Kidney (tissue), 14 donors: ENCODE data around the gene GRIN1. TPM values are rescaled to one million over a fixed set of nuclear protein-coding genes. Genes with fewer than 3 reads are reported as not detected.

Experiments used
- DNase-seq, 5 donors: peaks; one replicate each; pipeline ENCODE4 v3.0.0-alpha.2; 2013 to 2020
- FAIRE-seq: peaks from 2 replicates; lab custom pipeline; 2012; peaks lifted over from hg19 to GRCh38; lab: Jason Lieb, UNC
- H3K27ac ChIP-seq, 2 donors: one replicate each; pipeline ENCODE4 v1.7.0; 2013; ENCODE audit warnings: low read depth in 2 of 2, low read length in 2 of 2, inconsistent platforms in 1 of 2
- H3K27me3 ChIP-seq: one replicate; pipeline ENCODE4 v1.7.1; 2013; ENCODE audit warnings: low read length, inconsistent platforms; ENCODE audit not compliant: control insufficient read depth, insufficient read depth
- H3K36me3 ChIP-seq, 3 donors: one replicate each; pipeline versions ENCODE4 v1.7.0 to v1.7.1; 2013; ENCODE audit warnings: low read length in 3 of 3, control low read depth in 1 of 3, inconsistent platforms in 1 of 3; ENCODE audit not compliant: insufficient read depth in 3 of 3, control insufficient read depth in 2 of 3
- H3K4me1 ChIP-seq, 3 donors: one replicate each; pipeline versions ENCODE4 v1.7.0 to v1.7.1; 2013; ENCODE audit warnings: low read length in 3 of 3, inconsistent platforms in 1 of 3, low read depth in 1 of 3; ENCODE audit not compliant: control insufficient read depth in 2 of 3, insufficient read depth in 2 of 3
- H3K4me3 ChIP-seq, 3 donors: one replicate each; pipeline versions ENCODE4 v1.7.0 to v1.8.1; 2013; ENCODE audit warnings: low read length in 3 of 3, control low read depth in 1 of 3, inconsistent platforms in 1 of 3
- H3K9ac ChIP-seq, 3 donors: one replicate each; pipeline versions ENCODE4 v1.7.0 to v1.7.1; 2013; ENCODE audit warnings: low read length in 3 of 3, control low read depth in 1 of 3, inconsistent platforms in 1 of 3
- H3K9me3 ChIP-seq, 3 donors: one replicate each; pipeline versions ENCODE4 v1.7.0 to v1.7.1; 2013; ENCODE audit warnings: low read length in 3 of 3, control low read depth in 1 of 3, inconsistent platforms in 1 of 3; ENCODE audit not compliant: control insufficient read depth in 2 of 3, insufficient read depth in 1 of 3
- intact Hi-C: fragments of 100-400 bp; cut with DNase I; formaldehyde crosslinking; loops from one replicate; pipeline ENCODE4 v1.11.1; 2022
- polyA plus RNA-seq: library from polyadenylated mRNA; stranded (reverse); fragments of 350-450 nt; fragmentation: Illumina TruSeq; extraction: RNeasy Lipid Tissue Mini Kit (QIAGEN cat#74804); gene quantifications from one replicate; pipeline ENCODE4 v1.2.3, GENCODE V29; 2014; ENCODE audit warnings: low read depth, low replicate concordance; ENCODE audit not compliant: insufficient read depth
- total RNA-seq: library from RNA; stranded (reverse); fragmentation: NEBNext Ultra II Directional; extraction: Animal tissue kit (Norgen Biotek cat#: 25700); gene quantifications from one replicate; pipeline ENCODE4 v1.2.1, GENCODE V29; 2021
- TF ChIP-seq, protein P1 (sequence below): IDR thresholded peaks from 3 replicates; pipeline ENCODE4 v1.5.1; 2012; ENCODE audit warnings: mild to moderate bottlenecking, moderate library complexity, borderline replicate concordance; ENCODE audit not compliant: insufficient read depth; ENCODE audit errors: extremely low read depth
- donor health status: control.
- donor health status: control.
- donor health status: control.
- donor health status: control.
- donor health status: control.
- donor health status: DM: yes; HTN: yes; CAD: no.
- donor health status: Normal renal cell carcinoma (clear cell type).

Gene GRIN1
- total and polyA plus RNA-seq, 2 donors from 2014 or later, result 0.47 TPM; not detected in 1

GRCh38 chr9:137109250-137110146 lies 29.5 kb upstream of the GRIN1 start:
- FAIRE-seq (no peak), DNase-seq (no peak)
- H3K27me3 ChIP-seq, result peaks cover 6% of the 10 kb centered on the region
- no peak overlapping the region for H3K9ac ChIP-seq
- no peaks in the 10 kb centered on the region for H3K9me3 ChIP-seq
- no peaks in the 10 kb centered on the region for H3K4me1 ChIP-seq
- H3K27ac ChIP-seq, result no peak overlapping the region
- peaks cover 0 to 7% (median 6%) of the 10 kb centered on the region in 3 donors for H3K36me3 ChIP-seq
- no peak overlapping the region for H3K4me3 ChIP-seq
- TF ChIP-seq, protein P1, sequence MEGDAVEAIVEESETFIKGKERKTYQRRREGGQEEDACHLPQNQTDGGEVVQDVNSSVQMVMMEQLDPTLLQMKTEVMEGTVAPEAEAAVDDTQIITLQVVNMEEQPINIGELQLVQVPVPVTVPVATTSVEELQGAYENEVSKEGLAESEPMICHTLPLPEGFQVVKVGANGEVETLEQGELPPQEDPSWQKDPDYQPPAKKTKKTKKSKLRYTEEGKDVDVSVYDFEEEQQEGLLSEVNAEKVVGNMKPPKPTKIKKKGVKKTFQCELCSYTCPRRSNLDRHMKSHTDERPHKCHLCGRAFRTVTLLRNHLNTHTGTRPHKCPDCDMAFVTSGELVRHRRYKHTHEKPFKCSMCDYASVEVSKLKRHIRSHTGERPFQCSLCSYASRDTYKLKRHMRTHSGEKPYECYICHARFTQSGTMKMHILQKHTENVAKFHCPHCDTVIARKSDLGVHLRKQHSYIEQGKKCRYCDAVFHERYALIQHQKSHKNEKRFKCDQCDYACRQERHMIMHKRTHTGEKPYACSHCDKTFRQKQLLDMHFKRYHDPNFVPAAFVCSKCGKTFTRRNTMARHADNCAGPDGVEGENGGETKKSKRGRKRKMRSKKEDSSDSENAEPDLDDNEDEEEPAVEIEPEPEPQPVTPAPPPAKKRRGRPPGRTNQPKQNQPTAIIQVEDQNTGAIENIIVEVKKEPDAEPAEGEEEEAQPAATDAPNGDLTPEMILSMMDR, result no peak
- intact Hi-C loops, result loop anchor here (10.0 kb wide), 1 partner anchor 125 kb away; the partner anchor contains the start of gene SLC34A3

DNA sequence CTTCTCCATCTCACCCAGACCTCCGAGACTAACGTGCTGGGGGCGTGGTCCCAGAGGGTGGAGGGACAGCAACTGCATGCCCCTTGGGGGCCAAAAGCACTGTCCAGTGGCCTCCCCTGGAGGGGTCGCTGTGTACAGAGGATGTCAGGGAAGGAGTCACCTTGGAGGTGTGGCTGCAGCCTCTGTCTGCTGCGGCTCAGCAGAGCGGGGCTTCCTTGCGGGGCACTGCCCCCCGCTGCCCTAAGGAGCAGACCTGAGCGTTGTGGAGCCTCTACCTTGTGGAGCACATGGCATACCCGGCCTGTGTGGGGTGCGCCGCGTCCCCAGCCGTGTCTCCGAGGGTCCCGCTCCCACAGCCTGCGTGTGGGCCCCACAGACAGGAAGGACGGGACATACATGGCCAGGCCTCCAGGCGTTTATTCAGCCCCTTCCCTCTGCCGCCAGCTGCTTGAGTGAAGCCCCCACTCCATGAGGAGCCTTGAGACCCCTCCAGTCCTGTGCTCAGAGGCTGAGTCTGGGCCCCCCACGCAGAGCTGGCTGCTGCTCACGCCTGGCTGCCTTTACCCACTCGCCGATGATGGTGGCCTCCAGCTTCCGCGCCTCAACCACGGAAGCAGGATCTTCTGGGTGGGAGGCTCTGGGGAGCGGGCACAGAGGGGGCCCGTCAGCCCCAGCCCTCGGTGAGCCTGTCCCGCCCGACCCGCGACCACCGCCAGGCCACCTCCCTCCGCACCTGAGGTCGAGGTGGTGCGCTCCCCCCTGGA lies 28.6 kb upstream of the GRIN1 start:
- no peak overlapping the region for H3K27ac ChIP-seq
- H3K9me3 ChIP-seq, result no peaks in the 10 kb centered on the region
- TF ChIP-seq, protein P1, result no peak
- peaks cover 6% of the 10 kb centered on the region for H3K27me3 ChIP-seq
- H3K36me3 ChIP-seq, result peaks cover 0 to 7% (median 4%) of the 10 kb centered on the region in 3 donors
- FAIRE-seq (no peak), DNase-seq (no peak)
- H3K9ac ChIP-seq, result no peak overlapping the region
- no peak overlapping the region for H3K4me3 ChIP-seq
- H3K4me1 ChIP-seq, result peaks cover 0 to 4% (median 0%) of the 10 kb centered on the region in 3 donors
- intact Hi-C loops, result loop anchor here (10.0 kb wide), 1 partner anchor 124 kb away; the partner anchor contains the start of gene SLC34A3

GRCh38 chr9:137110911-137111787 lies 27.8 kb upstream of the GRIN1 start:
- no peak for FAIRE-seq
- intact Hi-C loops, result loop anchor here (10.0 kb wide), 1 partner anchor 124 kb away; the partner anchor contains the start of gene SLC34A3
- Histone ChIP-seq H3K4me3 (no peak overlapping the region), H3K36me3 (peaks cover 0 to 3% (median 0%) of the 10 kb centered on the region in 3 donors), H3K9ac (no peak overlapping the region), H3K27me3 (peaks cover 6% of the 10 kb centered on the region), H3K27ac (no peak overlapping the region), H3K9me3 (no peaks in the 10 kb centered on the region), H3K4me1 (peaks cover 0 to 4% (median 0%) of the 10 kb centered on the region in 3 donors)
- DNase-seq, result no peak
- TF ChIP-seq, protein P1, result no peak
